COLO829 (cell line): ENCODE results near the gene PRKACA.
"Not testable (repeated sequence)": the region's sequence is repeated elsewhere in the genome, so short reads cannot be mapped to it uniquely, and the experiment has no call there.

Source experiments
- DNase-seq: peaks from one replicate; pipeline ENCODE4 v3.0.0; 2012; ENCODE audit warnings: low spot score

Gene PRKACA

GRCh38 chr19:14070268-14071050 lies 47.1 kb downstream of the PRKACA start:
- no peak for DNase-seq

- no peak for DNase-seq
Observed at GRCh38 chr19:14066134-14066533, 51.4 kb downstream of the PRKACA start.

GRCh38 chr19:14063105-14063504 lies 54.5 kb downstream of the PRKACA start:
- DNase-seq = no peak

- no peak for DNase-seq
Observed at GRCh38 chr19:14062558-14062855, 55.1 kb downstream of the PRKACA start.

GRCh38 chr19:14061751-14062557 lies 55.6 kb downstream of the PRKACA start, which contains the start of gene PALM3:
Gene PALM3, minus strand, starts transcription at chr19:14062076. Its CDS starts 96 bp downstream, at chr19:14061980.
- no peak for DNase-seq

GRCh38 chr19:14061081-14061749 lies 56.3 kb downstream of the PRKACA start:
- no peak for DNase-seq

- DNase-seq = no peak
Observed at GRCh38 chr19:14059652-14060155, 57.9 kb downstream of the PRKACA start.

GRCh38 chr19:14059093-14059480 lies 58.5 kb downstream of the PRKACA start:
- no peak for DNase-seq

- DNase-seq = no peak
Observed at GRCh38 chr19:14058182-14059092, 59.1 kb downstream of the PRKACA start.

GRCh38 chr19:14056741-14057356 lies 60.7 kb downstream of the PRKACA start:
- DNase-seq = no peak

- no peak for DNase-seq
Observed at GRCh38 chr19:14056069-14056666, 61.4 kb downstream of the PRKACA start.

- DNase-seq = no peak
Observed at GRCh38 chr19:14055396-14055795, 62.2 kb downstream of the PRKACA start.

GRCh38 chr19:14054721-14055120 lies 62.8 kb downstream of the PRKACA start:
- no peak for DNase-seq

- no peak for DNase-seq
Observed at GRCh38 chr19:14054099-14054498, 63.5 kb downstream of the PRKACA start.

GRCh38 chr19:14053500-14053899 lies 64.1 kb downstream of the PRKACA start:
- DNase-seq = no peak

GRCh38 chr19:14053032-14053431 lies 64.5 kb downstream of the PRKACA start:
- DNase-seq = no peak

- no peak for DNase-seq
Observed at GRCh38 chr19:14052470-14052869, 65.1 kb downstream of the PRKACA start.

GRCh38 chr19:14051980-14052379 lies 65.6 kb downstream of the PRKACA start:
- no peak for DNase-seq

- DNase-seq = not testable (repeated sequence)
Observed at GRCh38 chr19:14050961-14051360, 66.6 kb downstream of the PRKACA start.

GRCh38 chr19:14050512-14050911 lies 67.0 kb downstream of the PRKACA start:
- DNase-seq = no peak
